ENCODE measurements around the gene CYBC1. TPM values are rescaled to one million over a fixed set of nuclear protein-coding genes. Genes with fewer than 3 reads are reported as not detected.

Gene CYBC1
- total RNA-seq, 1 donor from 2014 or later = 75.7 TPM

DNA sequence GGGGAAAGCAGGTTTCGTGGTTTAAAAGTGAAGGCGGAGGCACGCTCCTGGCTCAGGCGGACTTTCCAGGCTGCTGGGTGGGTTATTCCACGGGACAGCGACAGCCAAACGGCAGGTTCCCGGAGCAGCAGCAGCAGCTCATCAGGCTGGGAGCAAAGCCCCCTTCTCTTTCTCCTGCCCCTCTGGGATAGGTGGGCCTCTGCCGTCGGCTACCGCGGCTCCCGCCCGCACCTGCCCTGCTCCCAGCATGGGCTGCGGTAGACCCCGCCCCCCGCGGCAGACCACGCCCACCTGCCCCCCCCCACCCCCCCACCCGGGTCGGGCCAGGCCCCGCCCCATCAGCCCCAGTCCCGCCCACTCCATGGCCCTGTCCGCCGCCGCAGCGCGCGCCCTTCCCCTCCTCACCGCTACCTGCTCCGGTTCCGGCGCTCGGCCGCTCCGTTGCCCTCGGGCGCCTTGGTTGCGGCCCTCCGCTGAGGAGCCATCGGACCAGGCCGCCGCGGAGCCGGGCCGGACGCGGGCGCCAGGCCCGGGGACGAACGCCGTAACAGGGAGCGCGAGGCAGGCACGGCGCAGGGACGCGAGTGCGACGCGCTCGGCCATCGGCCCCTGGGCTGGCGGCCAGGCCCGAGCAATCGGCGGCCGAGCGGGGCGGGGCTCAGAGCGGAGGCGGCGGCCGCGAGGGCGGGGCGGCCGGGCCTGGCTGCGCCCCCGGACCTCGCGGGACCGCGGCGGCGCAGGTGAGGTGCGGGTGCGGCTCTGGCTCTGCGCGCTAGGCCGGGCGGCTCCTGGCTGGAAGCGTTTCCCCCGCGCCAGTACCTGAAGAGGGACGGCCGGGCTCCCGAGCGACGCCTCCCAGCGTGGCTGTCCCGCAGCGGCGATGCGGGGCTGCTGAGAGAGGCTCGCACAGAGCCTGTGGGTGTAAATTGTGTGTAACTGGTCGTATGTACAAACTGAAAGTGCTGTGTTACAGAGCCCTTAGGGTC is 32.3 kb downstream of the CYBC1 start, which contains the start of the genes HEXD and OGFOD3:
TSS of gene HEXD (plus strand) at position 347 of the 986 bp plus-strand sequence. CDS start 1,453 bp downstream, outside the sequence.
TSS of gene OGFOD3 (minus strand) at position 586 of the 986 bp plus-strand sequence. CDS start at position 485, 101 bp downstream.
- H3K27me3 Mint-ChIP-seq (ENCODE audit: unreplicated experiment) = peaks cover 1% of the 10 kb centered on the region
- peak; percentile 84 for DNase-seq (ENCODE audit: low spot score)
- peak within 1 kb of the TSS; percentile 89 for H3K4me3 Mint-ChIP-seq (ENCODE audit: unreplicated experiment)
- H3K4me1 Mint-ChIP-seq (ENCODE audit: unreplicated experiment) = no peaks in the 10 kb centered on the region
- TF ChIP-seq, protein P1, sequence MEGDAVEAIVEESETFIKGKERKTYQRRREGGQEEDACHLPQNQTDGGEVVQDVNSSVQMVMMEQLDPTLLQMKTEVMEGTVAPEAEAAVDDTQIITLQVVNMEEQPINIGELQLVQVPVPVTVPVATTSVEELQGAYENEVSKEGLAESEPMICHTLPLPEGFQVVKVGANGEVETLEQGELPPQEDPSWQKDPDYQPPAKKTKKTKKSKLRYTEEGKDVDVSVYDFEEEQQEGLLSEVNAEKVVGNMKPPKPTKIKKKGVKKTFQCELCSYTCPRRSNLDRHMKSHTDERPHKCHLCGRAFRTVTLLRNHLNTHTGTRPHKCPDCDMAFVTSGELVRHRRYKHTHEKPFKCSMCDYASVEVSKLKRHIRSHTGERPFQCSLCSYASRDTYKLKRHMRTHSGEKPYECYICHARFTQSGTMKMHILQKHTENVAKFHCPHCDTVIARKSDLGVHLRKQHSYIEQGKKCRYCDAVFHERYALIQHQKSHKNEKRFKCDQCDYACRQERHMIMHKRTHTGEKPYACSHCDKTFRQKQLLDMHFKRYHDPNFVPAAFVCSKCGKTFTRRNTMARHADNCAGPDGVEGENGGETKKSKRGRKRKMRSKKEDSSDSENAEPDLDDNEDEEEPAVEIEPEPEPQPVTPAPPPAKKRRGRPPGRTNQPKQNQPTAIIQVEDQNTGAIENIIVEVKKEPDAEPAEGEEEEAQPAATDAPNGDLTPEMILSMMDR (IDR thresholded peaks at IDR 0.05; ENCODE audit: unreplicated experiment) = no peak
- H3K9me3 Mint-ChIP-seq (ENCODE audit: unreplicated experiment) = peaks cover 4% of the 10 kb centered on the region
- no peak within 1 kb of the TSS for H3K27ac Mint-ChIP-seq (ENCODE audit: unreplicated experiment)
- H3K36me3 Mint-ChIP-seq (ENCODE audit: low read depth, unreplicated experiment) = peaks cover 22% of the 10 kb centered on the region

DNA sequence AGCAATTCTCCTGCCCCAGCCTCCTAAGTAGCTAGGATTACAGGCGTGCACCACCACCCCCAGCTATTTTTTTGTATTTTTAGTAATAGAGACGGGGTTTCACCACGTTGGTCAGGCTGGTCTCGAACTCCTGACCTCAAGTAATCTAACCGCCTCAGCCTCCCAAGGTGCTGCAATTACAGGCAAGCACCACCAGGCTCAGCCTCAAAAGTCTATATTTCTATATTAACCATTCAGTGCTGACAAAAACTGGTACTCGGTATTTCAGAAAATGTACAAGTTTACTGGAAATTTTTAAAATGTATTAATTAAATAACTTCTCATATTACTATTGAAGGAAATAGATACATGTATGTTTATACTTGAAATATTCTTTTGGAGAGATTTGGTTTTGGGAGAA is 33.8 kb downstream of the CYBC1 start:
- no peak overlapping the region for H3K27ac Mint-ChIP-seq (ENCODE audit: unreplicated experiment)
- H3K9me3 Mint-ChIP-seq (ENCODE audit: unreplicated experiment) = no peaks in the 10 kb centered on the region
- no peaks in the 10 kb centered on the region for H3K4me1 Mint-ChIP-seq (ENCODE audit: unreplicated experiment)
- no peak for DNase-seq (ENCODE audit: low spot score)
- no peak overlapping the region for H3K4me3 Mint-ChIP-seq (ENCODE audit: unreplicated experiment)
- peaks cover 9% of the 10 kb centered on the region for H3K36me3 Mint-ChIP-seq (ENCODE audit: low read depth, unreplicated experiment)
- peaks cover 1% of the 10 kb centered on the region for H3K27me3 Mint-ChIP-seq (ENCODE audit: unreplicated experiment)
- TF ChIP-seq, protein P1 (IDR thresholded peaks at IDR 0.05; ENCODE audit: unreplicated experiment) = peak; percentile 49

DNA sequence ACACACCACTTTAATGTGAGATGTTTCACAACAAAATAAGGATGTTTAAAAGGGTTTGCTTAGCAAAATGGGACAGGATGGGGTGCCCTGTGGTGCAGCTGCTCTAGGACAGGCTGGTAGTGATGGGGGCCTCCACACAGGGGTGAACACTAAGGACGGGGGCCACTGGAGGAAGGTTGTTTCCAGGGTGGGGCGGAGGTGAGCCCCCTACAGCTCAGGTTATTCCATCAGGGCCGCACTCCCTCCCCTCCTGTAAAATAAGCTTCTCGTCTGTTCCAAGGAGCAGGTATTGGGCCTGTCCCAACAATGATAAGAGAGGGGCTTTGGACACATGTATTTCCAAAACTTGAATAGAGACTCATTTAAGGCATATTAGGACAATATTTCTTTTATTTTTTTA is 34.3 kb downstream of the CYBC1 start:
- Mint-ChIP-seq H3K36me3 (ENCODE audit: low read depth, unreplicated experiment) (peaks cover 5% of the 10 kb centered on the region), H3K9me3 (ENCODE audit: unreplicated experiment) (no peaks in the 10 kb centered on the region), H3K4me3 (ENCODE audit: unreplicated experiment) (no peak overlapping the region), H3K27ac (ENCODE audit: unreplicated experiment) (no peak overlapping the region), H3K27me3 (ENCODE audit: unreplicated experiment) (peaks cover 4% of the 10 kb centered on the region), H3K4me1 (ENCODE audit: unreplicated experiment) (no peaks in the 10 kb centered on the region)
- TF ChIP-seq, protein P1 (IDR thresholded peaks at IDR 0.05; ENCODE audit: unreplicated experiment) = no peak
- no peak for DNase-seq (ENCODE audit: low spot score)

DNA sequence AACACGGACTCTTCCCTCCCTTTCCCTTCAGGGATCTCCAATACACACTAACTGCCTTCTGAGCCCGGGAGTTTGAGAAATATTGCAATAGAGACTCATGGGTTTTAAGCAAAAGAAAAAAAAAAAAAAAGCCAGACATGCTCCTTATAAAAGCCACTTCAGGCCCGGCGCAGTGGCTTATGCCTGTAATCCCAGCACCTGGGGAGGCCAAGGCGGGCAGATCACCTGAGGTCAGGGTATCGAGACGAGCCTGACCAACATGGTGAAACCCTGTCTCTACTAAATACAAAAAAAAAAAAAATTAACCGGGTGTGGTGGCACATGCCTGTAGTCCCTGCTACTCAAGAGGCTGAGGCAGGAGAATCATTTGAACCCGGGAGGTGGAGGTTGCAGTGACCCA is 34.8 kb downstream of the CYBC1 start:
- peaks cover 3% of the 10 kb centered on the region for H3K27me3 Mint-ChIP-seq (ENCODE audit: unreplicated experiment)
- peaks cover under 1% of the 10 kb centered on the region for H3K36me3 Mint-ChIP-seq (ENCODE audit: low read depth, unreplicated experiment)
- H3K4me1 Mint-ChIP-seq (ENCODE audit: unreplicated experiment) = no peaks in the 10 kb centered on the region
- no peak overlapping the region for H3K27ac Mint-ChIP-seq (ENCODE audit: unreplicated experiment)
- no peaks in the 10 kb centered on the region for H3K9me3 Mint-ChIP-seq (ENCODE audit: unreplicated experiment)
- DNase-seq (ENCODE audit: low spot score) = no peak
- TF ChIP-seq, protein P1 (IDR thresholded peaks at IDR 0.05; ENCODE audit: unreplicated experiment) = no peak
- H3K4me3 Mint-ChIP-seq (ENCODE audit: unreplicated experiment) = no peak overlapping the region

DNA sequence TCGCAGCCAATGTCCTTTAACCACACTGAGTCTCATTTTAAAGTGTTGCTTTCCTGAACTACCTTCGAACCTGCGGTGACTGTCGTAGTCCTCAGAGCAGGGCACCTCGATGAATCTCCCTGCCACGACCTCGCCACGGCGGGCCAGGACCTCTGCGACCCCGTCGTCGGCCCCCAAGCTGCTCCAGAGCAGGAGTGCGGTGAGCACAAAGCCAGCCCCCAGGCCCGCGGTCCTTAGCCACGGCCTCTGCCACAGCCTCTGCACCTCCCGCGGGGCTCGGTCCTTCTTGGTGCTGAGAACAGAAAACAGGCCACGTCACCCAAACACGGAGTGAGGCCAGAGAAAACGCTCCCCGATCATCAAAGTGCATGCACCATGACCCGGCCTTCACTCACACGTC is 35.2 kb downstream of the CYBC1 start:
- no peak for DNase-seq (ENCODE audit: low spot score)
- H3K27ac Mint-ChIP-seq (ENCODE audit: unreplicated experiment) = no peak overlapping the region
- H3K4me1 Mint-ChIP-seq (ENCODE audit: unreplicated experiment) = no peaks in the 10 kb centered on the region
- H3K36me3 Mint-ChIP-seq (ENCODE audit: low read depth, unreplicated experiment) = no peaks in the 10 kb centered on the region
- TF ChIP-seq, protein P1 (IDR thresholded peaks at IDR 0.05; ENCODE audit: unreplicated experiment) = no peak
- H3K9me3 Mint-ChIP-seq (ENCODE audit: unreplicated experiment) = no peaks in the 10 kb centered on the region
- H3K27me3 Mint-ChIP-seq (ENCODE audit: unreplicated experiment) = peaks cover 3% of the 10 kb centered on the region
- H3K4me3 Mint-ChIP-seq (ENCODE audit: unreplicated experiment) = no peak overlapping the region

Data from endothelial cell (in vitro differentiated cells).